Cardiac muscle cell (in vitro differentiated cells and primary cell): Measurements from ENCODE around the gene MYO5A. TPM values are rescaled to one million over a fixed set of nuclear protein-coding genes. Genes with fewer than 3 reads are reported as not detected.
"Not testable (repeated sequence)": the region's sequence is repeated elsewhere in the genome, so short reads cannot be mapped to it uniquely, and the experiment has no call there.

ENCODE experiments used
- DNase-seq, 2 donors: peaks; one replicate each; pipeline versions ENCODE4 v3.0.0 to v3.0.0-alpha.2; 2010 to 2017; ENCODE audit warnings: low read depth in 1 of 2, low spot score in 1 of 2
- H3K27ac ChIP-seq: fragments of 200-600 bp; sonication (generic); 2 replicates; pipeline ENCODE4 v1.5.1; 2016
- H3K27me3 ChIP-seq: fragments of 200-600 bp; sonication (generic); 2 replicates; pipeline ENCODE4 v1.6.0; 2016; ENCODE audit warnings: control low read depth
- H3K36me3 ChIP-seq: fragments of 200-600 bp; sonication (generic); 2 replicates; pipeline ENCODE4 v1.5.1; 2016; ENCODE audit warnings: control low read depth
- H3K4me1 ChIP-seq: fragments of 200-600 bp; sonication (generic); 2 replicates; pipeline ENCODE4 v1.8.1; 2017; ENCODE audit warnings: low read depth, mild to moderate bottlenecking, mixed run types
- H3K4me3 ChIP-seq: fragments of 200-600 bp; sonication (generic); 2 replicates; pipeline ENCODE4 v1.5.1; 2016; ENCODE audit warnings: mild to moderate bottlenecking
- H3K9me3 ChIP-seq: fragments of 200-600 bp; sonication (generic); 2 replicates; pipeline ENCODE4 v1.5.1; 2017; ENCODE audit warnings: low read depth, mild to moderate bottlenecking, control low read depth
- CTCF ChIP-seq: IDR thresholded peaks from 2 replicates; pipeline ENCODE4 v1.5.1; 2012; ENCODE audit warnings: low read depth, mild to moderate bottlenecking, low read length
- polyA plus RNA-seq: library from polyadenylated mRNA; unstranded; fragments of >200 nt; fragmentation: Nextera tagmentation; extraction: Ambion mirVana; gene quantifications from 2 replicates; pipeline ENCODE4 v1.2.1, GENCODE V29; 2016
- total RNA-seq: library from RNA; depleted of rRNA; stranded (reverse); fragments of >200 nt; gene quantifications from 2 replicates; pipeline ENCODE4 v1.2.3, GENCODE V29; 2016

Gene MYO5A
- total and polyA plus RNA-seq, 2 experiments from 2014 or later, result 5.1 to 27.7 TPM

GRCh38 chr15:52491472-52491871, 37.2 kb downstream of the MYO5A start:
- Histone ChIP-seq H3K4me1 (peaks cover 24% of the 10 kb centered on the region), H3K9me3 (no peaks in the 10 kb centered on the region), H3K27me3 (no peaks in the 10 kb centered on the region), H3K27ac (no peak overlapping the region), H3K4me3 (no peak overlapping the region), H3K36me3 (no peaks in the 10 kb centered on the region)
- DNase-seq, result peak in 1 of 2 donors; percentile 13
- no peak for TF ChIP-seq CTCF

- not testable (repeated sequence) for H3K27me3 ChIP-seq, H3K9me3 ChIP-seq, H3K36me3 ChIP-seq, H3K4me3 ChIP-seq, DNase-seq
- peaks cover 38% of the 10 kb centered on the region for H3K4me1 ChIP-seq
- peak overlapping the region; percentile 78 for H3K27ac ChIP-seq
Measured at GRCh38 chr15:52489430-52489829, 39.2 kb downstream of the MYO5A start.

GRCh38 chr15:52488830-52489229, 39.9 kb downstream of the MYO5A start:
- no peak for TF ChIP-seq CTCF
- H3K27ac ChIP-seq, result peak overlapping the region; percentile 78
- H3K4me1 ChIP-seq, result peaks cover 43% of the 10 kb centered on the region
- H3K27me3 ChIP-seq, result no peaks in the 10 kb centered on the region
- H3K9me3 ChIP-seq, result no peaks in the 10 kb centered on the region
- no peak overlapping the region for H3K4me3 ChIP-seq
- no peaks in the 10 kb centered on the region for H3K36me3 ChIP-seq
- peak in 1 of 2 donors; percentile 12 for DNase-seq

- no peak overlapping the region for H3K4me3 ChIP-seq
- H3K27ac ChIP-seq, result peak overlapping the region; percentile 48
- no peaks in the 10 kb centered on the region for H3K9me3 ChIP-seq
Measured at GRCh38 chr15:52486003-52486996, 42.4 kb downstream of the MYO5A start.

GRCh38 chr15:52485290-52485689, 43.4 kb downstream of the MYO5A start:
- no peak overlapping the region for H3K4me3 ChIP-seq
- TF ChIP-seq CTCF, result no peak
- H3K9me3 ChIP-seq, result no peaks in the 10 kb centered on the region
- H3K36me3 ChIP-seq, result no peaks in the 10 kb centered on the region
- peaks cover 45% of the 10 kb centered on the region for H3K4me1 ChIP-seq
- H3K27ac ChIP-seq, result no peak overlapping the region
- DNase-seq, result no peak
- no peaks in the 10 kb centered on the region for H3K27me3 ChIP-seq

More at GRCh38 chr15:52486003-52486996, 42.4 kb downstream of the MYO5A start:
- H3K36me3 ChIP-seq, result no peaks in the 10 kb centered on the region
- TF ChIP-seq CTCF, result no peak
- DNase-seq, result peak in 1 of 2 donors; percentile 30
- H3K27me3 ChIP-seq, result no peaks in the 10 kb centered on the region
- H3K4me1 ChIP-seq, result peaks cover 45% of the 10 kb centered on the region

GRCh38 chr15:52483707-52484106, 45.0 kb downstream of the MYO5A start:
- Histone ChIP-seq H3K4me1 (peaks cover 38% of the 10 kb centered on the region), H3K9me3 (no peaks in the 10 kb centered on the region), H3K4me3 (no peak overlapping the region), H3K27me3 (no peaks in the 10 kb centered on the region), H3K27ac (peak overlapping the region; percentile 38), H3K36me3 (no peaks in the 10 kb centered on the region)
- DNase-seq, result peak in 1 of 2 donors; percentile 42
- TF ChIP-seq CTCF, result no peak
